Right cardiac atrium (tissue), 5 donors: ENCODE measurements around the gene UNC5A. TPM values are rescaled to one million over a fixed set of nuclear protein-coding genes. Genes with fewer than 3 reads are reported as not detected.
"Not testable (repeated sequence)": the region's sequence is repeated elsewhere in the genome, so short reads cannot be mapped to it uniquely, and the experiment has no call there.

Experiments used
- ATAC-seq, 2 donors: fragments of 200-7000 bp; cut with Tn5 transposase; one replicate each; pipeline versions ENCODE4 v1.8.0 to v1.9.1; 2020; ENCODE audit warnings: moderate library complexity in 2 of 2, mild to moderate bottlenecking in 1 of 2
- DNase-seq, 3 donors: peaks; one replicate each; pipeline ENCODE4 v3.0.0-alpha.2; 2020
- H3K27ac ChIP-seq: one replicate; pipeline ENCODE4 v1.5.1; 2013; ENCODE audit warnings: mild to moderate bottlenecking, low read length, control low read depth, moderate library complexity
- H3K27me3 ChIP-seq: one replicate; pipeline ENCODE4 v1.6.1; 2013; ENCODE audit not compliant: control insufficient read depth, insufficient read depth
- H3K4me1 ChIP-seq: one replicate; pipeline ENCODE4 v1.6.1; 2013; ENCODE audit warnings: low read length; ENCODE audit not compliant: control insufficient read depth, insufficient read depth
- H3K4me3 ChIP-seq: one replicate; pipeline ENCODE4 v1.5.1; 2013; ENCODE audit warnings: low read length, control low read depth
- H3K9me3 ChIP-seq: one replicate; pipeline ENCODE4 v1.6.1; 2013; ENCODE audit warnings: low read length; ENCODE audit not compliant: control insufficient read depth
- WGBS: extraction: QIAGEN DNeasy Blood & Tissue Kit; methylation state at CpG from one replicate; pipeline ENCODE4 v1.1.7; 2013; 5-methylcytosine and 5-hydroxymethylcytosine counted together
- intact Hi-C, 4 donors: fragments of 100-400 bp; cut with DNase I; formaldehyde crosslinking; loops; one replicate each; pipeline versions ENCODE4 v1.11.0 to v1.14.0; 2022 to 2023
- polyA plus RNA-seq: library from polyadenylated mRNA; stranded (reverse); fragments of 200-250 nt; gene quantifications from one replicate; pipeline ENCODE4 v1.2.3, GENCODE V29; 2013
- total RNA-seq, 4 donors: library from RNA; stranded (reverse); fragmentation: NEBNext Ultra II Directional; extraction: Animal tissue kit (Norgen Biotek cat#: 25700); gene quantifications; one replicate each; pipeline ENCODE4 v1.2.1, GENCODE V29; 2021
- donor health status: healthy with polysubstance abuse.
- donor health status: DM: no; HTN: yes; CAD: no.
- donor health status: DM: no; HTN: no; CAD: no.
- donor health status: DM: no; HTN: yes; CAD: no; lungs with severe emphysema.
- donor health status: DM: yes; HTN: yes; CAD: no.

UNC5A gene
- total and polyA plus RNA-seq, 5 donors, result 0.17 to 0.85 (median 0.62) TPM

GRCh38 chr5:176868731-176869130, 58.4 kb downstream of the UNC5A start:
- no peak overlapping the region for H3K27ac ChIP-seq
- no peak for DNase-seq
- H3K4me3 ChIP-seq, result no peak overlapping the region
- intact Hi-C loops, result no loop called here
- no peaks in the 10 kb centered on the region for H3K9me3 ChIP-seq
- 92% methylated on average over 20 of the region's 20 CpGs for WGBS
- no peaks in the 10 kb centered on the region for H3K27me3 ChIP-seq
- peak in 1 of 2 donors; percentile 25 for ATAC-seq
- H3K4me1 ChIP-seq, result no peaks in the 10 kb centered on the region

GRCh38 chr5:176869501-176870109, 59.2 kb downstream of the UNC5A start:
- Histone ChIP-seq H3K9me3 (no peaks in the 10 kb centered on the region), H3K4me1 (no peaks in the 10 kb centered on the region), H3K27ac (no peak overlapping the region), H3K4me3 (no peak overlapping the region), H3K27me3 (no peaks in the 10 kb centered on the region)
- intact Hi-C loops, result no loop called here
- 78% methylated on average over 38 of the region's 38 CpGs for WGBS
- ATAC-seq (peak; percentile 13 to 25), DNase-seq (peak in 1 of 3 donors; percentile 55)

GRCh38 chr5:176870110-176870591, 59.8 kb downstream of the UNC5A start:
- Histone ChIP-seq H3K9me3 (no peaks in the 10 kb centered on the region), H3K4me1 (no peaks in the 10 kb centered on the region), H3K27ac (no peak overlapping the region), H3K4me3 (no peak overlapping the region), H3K27me3 (no peaks in the 10 kb centered on the region)
- intact Hi-C loops, result no loop called here
- 58% methylated on average over 17 of the region's 17 CpGs for WGBS
- ATAC-seq (peak; percentile 10 to 56), DNase-seq (peak in 1 of 3 donors; percentile 68)

GRCh38 chr5:176870644-176871043, 60.3 kb downstream of the UNC5A start:
- H3K4me1 ChIP-seq, ATAC-seq, H3K27me3 ChIP-seq, intact Hi-C loops, DNase-seq, H3K9me3 ChIP-seq, H3K27ac ChIP-seq, H3K4me3 ChIP-seq: not testable (repeated sequence)
- 80% methylated on average over 10 of the region's 10 CpGs for WGBS

- H3K27me3 ChIP-seq, intact Hi-C loops, H3K27ac ChIP-seq, DNase-seq, H3K4me3 ChIP-seq, H3K4me1 ChIP-seq, H3K9me3 ChIP-seq, ATAC-seq: not testable (repeated sequence)
- 66% methylated on average over 2 of the region's 2 CpGs for WGBS
Measured at GRCh38 chr5:176872586-176872985, 62.2 kb downstream of the UNC5A start.

GRCh38 chr5:176873011-176873410, 62.7 kb downstream of the UNC5A start:
- DNase-seq, H3K27me3 ChIP-seq, H3K4me1 ChIP-seq, ATAC-seq, H3K4me3 ChIP-seq, H3K9me3 ChIP-seq, intact Hi-C loops, H3K27ac ChIP-seq: not testable (repeated sequence)
- WGBS, result 63% methylated on average over 2 of the region's 2 CpGs

- ATAC-seq (no peak), DNase-seq (peak in 2 of 3 donors; percentile 21 to 40)
- Histone ChIP-seq H3K27me3 (no peaks in the 10 kb centered on the region), H3K4me3 (no peak overlapping the region), H3K4me1 (no peaks in the 10 kb centered on the region), H3K27ac (no peak overlapping the region), H3K9me3 (no peaks in the 10 kb centered on the region)
- 58% methylated on average over 16 of the region's 16 CpGs for WGBS
- intact Hi-C loops, result no loop called here
Measured at GRCh38 chr5:176873541-176874172, 63.3 kb downstream of the UNC5A start.

GRCh38 chr5:176874198-176874780, 63.9 kb downstream of the UNC5A start:
- DNase-seq (peak in 2 of 3 donors; percentile 35 to 50), ATAC-seq (no peak)
- Histone ChIP-seq H3K27ac (no peak overlapping the region), H3K4me3 (no peak overlapping the region), H3K9me3 (no peaks in the 10 kb centered on the region), H3K27me3 (no peaks in the 10 kb centered on the region), H3K4me1 (no peaks in the 10 kb centered on the region)
- WGBS, result 77% methylated on average over 20 of the region's 20 CpGs
- intact Hi-C loops, result no loop called here

- peak in 1 of 3 donors; percentile 5 for DNase-seq
- Histone ChIP-seq H3K27me3 (no peaks in the 10 kb centered on the region), H3K9me3 (no peaks in the 10 kb centered on the region)
Measured at GRCh38 chr5:176875014-176875550, 64.7 kb downstream of the UNC5A start.

GRCh38 chr5:176875783-176876505, 65.6 kb downstream of the UNC5A start:
- H3K4me1 ChIP-seq, result no peaks in the 10 kb centered on the region
- DNase-seq (peak in 1 of 3 donors; percentile 49), ATAC-seq (no peak)
- H3K9me3 ChIP-seq, result no peaks in the 10 kb centered on the region
- intact Hi-C loops, result no loop called here
- WGBS, result 19% methylated on average over 27 of the region's 27 CpGs
- H3K27me3 ChIP-seq, result no peaks in the 10 kb centered on the region
- H3K27ac ChIP-seq, result no peak overlapping the region
- no peak overlapping the region for H3K4me3 ChIP-seq

More at GRCh38 chr5:176875014-176875550, 64.7 kb downstream of the UNC5A start:
- WGBS, result 37% methylated on average over 17 of the region's 17 CpGs
- Histone ChIP-seq H3K4me3 (no peak overlapping the region), H3K27ac (no peak overlapping the region), H3K4me1 (no peaks in the 10 kb centered on the region)
- ATAC-seq, result no peak
- intact Hi-C loops, result no loop called here
